ENCODE measurements around the gene RRN3. TPM values are rescaled to one million over a fixed set of nuclear protein-coding genes. Genes with fewer than 3 reads are reported as not detected.
"Not testable (repeated sequence)": the region's sequence is repeated elsewhere in the genome, so short reads cannot be mapped to it uniquely, and the experiment has no call there.

RRN3 gene
- total RNA-seq, 2 experiments from 2014 or later = 25.5 to 39.4 TPM

- peaks cover 18% of the 10 kb centered on the region for H3K4me1 Mint-ChIP-seq
- H3K27me3 Mint-ChIP-seq = no peaks in the 10 kb centered on the region
- H3K27ac Mint-ChIP-seq = no peak overlapping the region
- no peak overlapping the region for H3K4me3 Mint-ChIP-seq
- no peak for ATAC-seq
- no peaks in the 10 kb centered on the region for H3K9me3 Mint-ChIP-seq (ENCODE audit: low read depth)
- CTCF ChIA-PET = interaction anchor here (1.2 to 1.8 kb wide), 2 partner anchors 19 to 37 kb away, joined by 3 to 4 read pairs; no protein-coding TSS in a partner anchor
- peaks cover 9% of the 10 kb centered on the region for H3K36me3 Mint-ChIP-seq
- no peak for DNase-seq
Measured at GRCh38 chr16:15051387-15051951, 42.6 kb downstream of the RRN3 start.

GRCh38 chr16:15050440-15050839 lies 43.6 kb downstream of the RRN3 start:
- H3K4me1 Mint-ChIP-seq = peaks cover 15% of the 10 kb centered on the region
- not testable (repeated sequence) for H3K9me3 Mint-ChIP-seq (ENCODE audit: low read depth); ATAC-seq; H3K27me3 Mint-ChIP-seq; DNase-seq; H3K4me3 Mint-ChIP-seq; H3K27ac Mint-ChIP-seq
- CTCF ChIA-PET = interaction anchor here (1.8 kb wide), 1 partner anchor 36 kb away, joined by 4 read pairs; no protein-coding TSS in a partner anchor
- peaks cover 15% of the 10 kb centered on the region for H3K36me3 Mint-ChIP-seq

- H3K27me3 Mint-ChIP-seq = no peaks in the 10 kb centered on the region
- DNase-seq (no peak), ATAC-seq (no peak)
- no peak overlapping the region for H3K27ac Mint-ChIP-seq
- H3K9me3 Mint-ChIP-seq (ENCODE audit: low read depth) = no peaks in the 10 kb centered on the region
- H3K4me3 Mint-ChIP-seq = no peak overlapping the region
- CTCF ChIA-PET = interaction anchor here (1.8 kb wide), 1 partner anchor 35 kb away, joined by 4 read pairs; no protein-coding TSS in a partner anchor
- peaks cover 15% of the 10 kb centered on the region for H3K36me3 Mint-ChIP-seq
- H3K4me1 Mint-ChIP-seq = peaks cover 10% of the 10 kb centered on the region
Measured at GRCh38 chr16:15049581-15050180, 44.4 kb downstream of the RRN3 start.

- DNase-seq (no peak), ATAC-seq (no peak)
- CTCF ChIA-PET = no interaction called here
- Mint-ChIP-seq H3K4me1 (peaks cover 2% of the 10 kb centered on the region), H3K9me3 (ENCODE audit: low read depth) (no peaks in the 10 kb centered on the region), H3K36me3 (peaks cover 21% of the 10 kb centered on the region), H3K27me3 (no peaks in the 10 kb centered on the region), H3K27ac (no peak overlapping the region), H3K4me3 (no peak overlapping the region)
Measured at GRCh38 chr16:15046692-15047376, 47.2 kb downstream of the RRN3 start.

- H3K9me3 Mint-ChIP-seq (ENCODE audit: low read depth); DNase-seq; H3K27ac Mint-ChIP-seq; H3K4me3 Mint-ChIP-seq; H3K4me1 Mint-ChIP-seq; ATAC-seq; H3K27me3 Mint-ChIP-seq: not testable (repeated sequence)
- peaks cover 21% of the 10 kb centered on the region for H3K36me3 Mint-ChIP-seq
- CTCF ChIA-PET = interaction anchor here (0.7 to 1.6 kb wide), 2 partner anchors 13 to 268 kb away, joined by 3 to 7 read pairs; no protein-coding TSS in a partner anchor
Measured at GRCh38 chr16:15045270-15045669, 48.8 kb downstream of the RRN3 start.

- Mint-ChIP-seq H3K9me3 (ENCODE audit: low read depth) (no peaks in the 10 kb centered on the region), H3K36me3 (peaks cover 23% of the 10 kb centered on the region), H3K4me1 (no peaks in the 10 kb centered on the region), H3K4me3 (no peak overlapping the region), H3K27ac (no peak overlapping the region), H3K27me3 (no peaks in the 10 kb centered on the region)
- CTCF ChIA-PET = interaction anchor here (1.6 kb wide), 1 partner anchor 12 kb away, joined by 7 read pairs; no protein-coding TSS in a partner anchor
- ATAC-seq = no peak
- DNase-seq = no peak
Measured at GRCh38 chr16:15044286-15044685, 49.8 kb downstream of the RRN3 start.

GRCh38 chr16:15043344-15043743 lies 50.7 kb downstream of the RRN3 start:
- H3K4me3 Mint-ChIP-seq = no peak overlapping the region
- H3K9me3 Mint-ChIP-seq (ENCODE audit: low read depth) = no peaks in the 10 kb centered on the region
- no peaks in the 10 kb centered on the region for H3K27me3 Mint-ChIP-seq
- DNase-seq = no peak
- H3K36me3 Mint-ChIP-seq = peaks cover 31% of the 10 kb centered on the region
- H3K4me1 Mint-ChIP-seq = no peaks in the 10 kb centered on the region
- CTCF ChIA-PET = no interaction called here
- H3K27ac Mint-ChIP-seq = no peak overlapping the region
- no peak for ATAC-seq

GRCh38 chr16:15041271-15042004 lies 52.6 kb downstream of the RRN3 start:
- DNase-seq (no peak), ATAC-seq (no peak)
- Mint-ChIP-seq H3K4me3 (no peak overlapping the region), H3K27me3 (no peaks in the 10 kb centered on the region), H3K36me3 (peaks cover 31% of the 10 kb centered on the region), H3K4me1 (no peaks in the 10 kb centered on the region), H3K9me3 (ENCODE audit: low read depth) (no peaks in the 10 kb centered on the region), H3K27ac (peak overlapping the region; percentile 11)
- CTCF ChIA-PET = no interaction called here

- Mint-ChIP-seq H3K27me3 (no peaks in the 10 kb centered on the region), H3K4me1 (no peaks in the 10 kb centered on the region), H3K36me3 (peaks cover 38% of the 10 kb centered on the region), H3K4me3 (no peak overlapping the region), H3K27ac (no peak overlapping the region), H3K9me3 (ENCODE audit: low read depth) (no peaks in the 10 kb centered on the region)
- DNase-seq = no peak
- CTCF ChIA-PET = no interaction called here
- ATAC-seq = no peak
Measured at GRCh38 chr16:15038689-15039088, 55.4 kb downstream of the RRN3 start.

GRCh38 chr16:15037745-15038144 lies 56.3 kb downstream of the RRN3 start:
- Mint-ChIP-seq H3K27me3 (no peaks in the 10 kb centered on the region), H3K4me3 (no peak overlapping the region), H3K4me1 (no peaks in the 10 kb centered on the region), H3K9me3 (ENCODE audit: low read depth) (no peaks in the 10 kb centered on the region), H3K36me3 (peaks cover 42% of the 10 kb centered on the region), H3K27ac (no peak overlapping the region)
- DNase-seq (no peak), ATAC-seq (no peak)
- CTCF ChIA-PET = no interaction called here

- H3K36me3 Mint-ChIP-seq = peaks cover 41% of the 10 kb centered on the region
Measured at GRCh38 chr16:15037003-15037402, 57.1 kb downstream of the RRN3 start.

GRCh38 chr16:15035163-15035729 lies 58.8 kb downstream of the RRN3 start:
- Mint-ChIP-seq H3K9me3 (ENCODE audit: low read depth) (no peaks in the 10 kb centered on the region), H3K4me1 (peaks cover 14% of the 10 kb centered on the region), H3K27ac (no peak overlapping the region), H3K36me3 (peaks cover 48% of the 10 kb centered on the region), H3K27me3 (no peaks in the 10 kb centered on the region), H3K4me3 (no peak overlapping the region)
- CTCF ChIA-PET = no interaction called here
- no peak for ATAC-seq
- DNase-seq = no peak

More at GRCh38 chr16:15037003-15037402, 57.1 kb downstream of the RRN3 start:
- DNase-seq (no peak), ATAC-seq (no peak)
- no peak overlapping the region for H3K27ac Mint-ChIP-seq
- H3K27me3 Mint-ChIP-seq = no peaks in the 10 kb centered on the region
- H3K4me3 Mint-ChIP-seq = no peak overlapping the region
- H3K9me3 Mint-ChIP-seq (ENCODE audit: low read depth) = no peaks in the 10 kb centered on the region
- H3K4me1 Mint-ChIP-seq = peaks cover 2% of the 10 kb centered on the region
- CTCF ChIA-PET = no interaction called here

All from activated CD8-positive, alpha-beta memory T cell treated with anti-CD3 and anti-CD28 coated beads, Interleukin-2, amount 10 ng/mL, durations not matched to agents 7 days and 5 days (primary cell).